PC-3 (cell line): Measurements from ENCODE around the gene TTC34.
"Not testable (repeated sequence)": the region's sequence is repeated elsewhere in the genome, so short reads cannot be mapped to it uniquely, and the experiment has no call there.

Experiments
- CTCF ChIP-seq: fragments of 300-600 bp; sonication (generic); conservative IDR thresholded peaks from 2 replicates; pipeline ENCODE4 v1.5.1; 2017; ENCODE audit warnings: antibody characterized with exemption, low read depth, mild to moderate bottlenecking, low read length
- EZH2 ChIP-seq: fragments of 300-600 bp; sonication (generic); IDR thresholded peaks from one replicate; pipeline ENCODE4 v1.6.1; 2017; ENCODE audit warnings: antibody characterized with exemption, mild to moderate bottlenecking, low read length; ENCODE audit not compliant: unreplicated experiment
- EZH2phosphoT487 ChIP-seq: fragments of 300-600 bp; sonication (generic); IDR thresholded peaks from 2 replicates; pipeline ENCODE4 v1.6.1; 2018; ENCODE audit warnings: mild to moderate bottlenecking, antibody characterized with exemption, low read length, borderline replicate concordance

GRCh38 chr1:2687174-2687591 is 114.3 kb downstream of the TTC34 start:
- not testable (repeated sequence) for TF ChIP-seq CTCF, EZH2, EZH2phosphoT487
